ENCODE results near the gene ZNF821. TPM values are rescaled to one million over a fixed set of nuclear protein-coding genes. Genes with fewer than 3 reads are reported as not detected.

Gene ZNF821
- polyA plus RNA-seq, 1 donor (not counting 4 experiments of a cell fraction or from before 2014, with no cell fraction given): 2.9 TPM

DNA sequence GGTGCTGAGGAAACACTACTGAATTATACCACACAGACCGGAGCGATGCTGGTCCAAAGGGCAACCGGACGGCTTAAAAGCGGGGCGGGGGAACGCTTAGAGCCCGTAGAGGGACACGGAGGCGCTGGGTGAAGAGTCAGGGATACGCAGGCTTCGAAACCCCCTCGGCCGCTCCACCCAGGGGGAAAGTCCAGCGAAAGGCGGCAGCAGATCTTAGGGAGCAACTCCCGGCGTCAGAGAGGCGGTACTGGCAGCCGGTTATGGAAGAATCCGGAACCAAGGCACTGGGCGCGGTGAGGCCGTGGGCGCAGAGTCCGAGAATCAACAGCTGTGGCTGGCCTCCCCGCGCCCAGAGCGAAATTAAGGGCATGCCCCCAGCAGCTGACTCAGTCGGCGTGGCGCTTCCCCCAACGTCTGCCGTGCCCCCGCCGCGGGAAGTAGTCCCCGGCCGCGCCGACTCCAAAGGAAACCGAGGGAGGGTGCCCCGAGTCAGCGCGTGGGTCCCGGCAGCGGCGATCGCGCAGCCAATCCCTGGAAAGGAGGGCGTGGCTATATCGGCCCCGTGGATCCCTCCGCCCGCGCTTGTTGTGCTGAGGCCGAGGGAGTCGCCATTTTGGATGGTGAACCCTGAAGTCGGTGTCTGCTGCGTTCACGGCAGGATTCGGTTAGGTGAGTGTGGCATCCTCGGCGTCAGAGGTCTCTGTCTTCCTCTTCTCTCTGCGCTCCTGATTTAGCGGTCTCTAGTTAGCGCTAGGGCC, 11.1 kb upstream of the ZNF821 start, which contains the start of gene IST1:
Gene IST1, plus strand, starts transcription at position 611 of the 758 bp plus-strand sequence. CDS start 20,110 bp downstream, outside the sequence.
- Histone ChIP-seq H3K9ac (ENCODE audit: control insufficient read depth, extremely low read depth, insufficient read depth, low read length) (peak within 1 kb of the TSS; percentile 98), H3K4me1 (ENCODE audit: control insufficient read depth, extremely low read depth, insufficient read depth, low read length) (peaks cover 3% of the 10 kb centered on the region), H3K79me2 (ENCODE audit: control insufficient read depth, insufficient read depth, low read length) (peaks cover 47% of the 10 kb centered on the region), H3K27me3 (ENCODE audit: control insufficient read depth, extremely low read depth, insufficient read depth, low read length) (no peaks in the 10 kb centered on the region), H3K27ac (ENCODE audit: control insufficient read depth, insufficient read depth, low read length) (peak within 1 kb of the TSS; percentile 92), H3K4me3 (ENCODE audit: control insufficient read depth in 2 of 3, extremely low read depth in 1 of 3, insufficient read depth in 2 of 3, low read depth in 1 of 3, low read length in 3 of 3) (peak within 1 kb of the TSS; percentile 91 to 100 (median 96)), H3K9me3 (ENCODE audit: control insufficient read depth, low read depth, low read length) (no peaks in the 10 kb centered on the region), H2AFZ (ENCODE audit: control insufficient read depth, low read length) (peak within 1 kb of the TSS; percentile 96), H3K4me2 (ENCODE audit: control insufficient read depth, extremely low read depth, insufficient read depth, low read depth, low read length) (peak within 1 kb of the TSS; percentile 92), H3K9me1 (ENCODE audit: control insufficient read depth, extremely low read depth, insufficient read depth, low read length) (no peaks in the 10 kb centered on the region), H4K20me1 (ENCODE audit: control insufficient read depth, extremely low read depth, insufficient read depth, low read length) (peaks cover 5% of the 10 kb centered on the region), H3K36me3 (ENCODE audit: control insufficient read depth in 2 of 2, extremely low read depth in 1 of 2, insufficient read depth in 2 of 2, low read length in 2 of 2) (no peaks in the 10 kb centered on the region)
- DNase-seq (ENCODE audit: low read depth, low spot score): peak; percentile 48
- TF ChIP-seq, protein P1, sequence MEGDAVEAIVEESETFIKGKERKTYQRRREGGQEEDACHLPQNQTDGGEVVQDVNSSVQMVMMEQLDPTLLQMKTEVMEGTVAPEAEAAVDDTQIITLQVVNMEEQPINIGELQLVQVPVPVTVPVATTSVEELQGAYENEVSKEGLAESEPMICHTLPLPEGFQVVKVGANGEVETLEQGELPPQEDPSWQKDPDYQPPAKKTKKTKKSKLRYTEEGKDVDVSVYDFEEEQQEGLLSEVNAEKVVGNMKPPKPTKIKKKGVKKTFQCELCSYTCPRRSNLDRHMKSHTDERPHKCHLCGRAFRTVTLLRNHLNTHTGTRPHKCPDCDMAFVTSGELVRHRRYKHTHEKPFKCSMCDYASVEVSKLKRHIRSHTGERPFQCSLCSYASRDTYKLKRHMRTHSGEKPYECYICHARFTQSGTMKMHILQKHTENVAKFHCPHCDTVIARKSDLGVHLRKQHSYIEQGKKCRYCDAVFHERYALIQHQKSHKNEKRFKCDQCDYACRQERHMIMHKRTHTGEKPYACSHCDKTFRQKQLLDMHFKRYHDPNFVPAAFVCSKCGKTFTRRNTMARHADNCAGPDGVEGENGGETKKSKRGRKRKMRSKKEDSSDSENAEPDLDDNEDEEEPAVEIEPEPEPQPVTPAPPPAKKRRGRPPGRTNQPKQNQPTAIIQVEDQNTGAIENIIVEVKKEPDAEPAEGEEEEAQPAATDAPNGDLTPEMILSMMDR (optimal IDR thresholded peaks at IDR 0.05 in 1 of 3, IDR thresholded peaks at IDR 0.05 in 1 of 3, conservative IDR thresholded peaks at IDR 0.05 in 1 of 3; ENCODE audit: extremely low read depth in 1 of 3, insufficient read depth in 2 of 3, low read length in 3 of 3): no peak
- TF ChIP-seq EZH2 (IDR thresholded peaks at IDR 0.05; ENCODE audit: low read length): no peak
- dilution Hi-C loops (cut with MboI; ENCODE audit: extremely low pct_ligation_motif_present, low sequenced_read_pairs): no loop called here
- FAIRE-seq: no peak

DNA sequence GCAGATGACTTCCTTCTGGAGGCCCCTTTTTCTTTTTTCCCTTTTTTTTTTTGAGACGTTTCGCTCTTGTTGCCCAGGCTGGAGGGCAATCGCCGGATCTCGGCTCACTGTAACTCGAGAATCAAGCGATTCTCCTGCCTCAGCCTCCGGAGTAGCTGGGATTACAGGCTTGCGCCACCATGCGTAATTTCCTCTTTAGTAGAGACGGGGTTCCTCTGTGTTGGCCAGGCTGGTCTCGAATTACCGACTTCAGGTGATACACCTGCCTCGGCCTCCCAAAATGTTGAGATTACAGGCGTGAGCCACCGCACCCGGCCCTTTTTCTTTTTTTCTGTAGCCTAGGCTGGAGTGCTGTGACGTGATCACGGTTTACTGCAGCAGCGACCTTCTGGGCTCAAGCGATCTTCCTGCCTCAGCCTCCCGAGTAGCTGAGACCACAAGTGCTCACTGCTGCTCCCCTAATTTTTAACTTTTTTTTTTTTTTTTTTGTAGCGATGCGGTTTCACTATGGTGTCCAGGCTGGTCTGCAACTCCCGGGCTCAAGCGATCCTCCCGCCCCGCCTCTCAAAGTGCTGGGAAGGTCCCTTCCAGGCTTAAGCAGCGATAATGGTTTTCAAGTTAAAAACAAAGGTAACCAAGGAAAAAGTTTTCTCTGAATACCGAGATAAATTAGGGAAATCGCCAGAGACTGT, 10.4 kb upstream of the ZNF821 start:
- Histone ChIP-seq H3K4me3 (ENCODE audit: control insufficient read depth in 2 of 3, extremely low read depth in 1 of 3, insufficient read depth in 2 of 3, low read depth in 1 of 3, low read length in 3 of 3) (peak overlapping the region; percentile 91 to 100 (median 96)), H2AFZ (ENCODE audit: control insufficient read depth, low read length) (peak overlapping the region; percentile 87), H3K27me3 (ENCODE audit: control insufficient read depth, extremely low read depth, insufficient read depth, low read length) (no peaks in the 10 kb centered on the region), H3K4me2 (ENCODE audit: control insufficient read depth, extremely low read depth, insufficient read depth, low read depth, low read length) (peak overlapping the region; percentile 92), H3K79me2 (ENCODE audit: control insufficient read depth, insufficient read depth, low read length) (peaks cover 41% of the 10 kb centered on the region), H3K36me3 (ENCODE audit: control insufficient read depth in 2 of 2, extremely low read depth in 1 of 2, insufficient read depth in 2 of 2, low read length in 2 of 2) (no peaks in the 10 kb centered on the region), H3K9me1 (ENCODE audit: control insufficient read depth, extremely low read depth, insufficient read depth, low read length) (no peaks in the 10 kb centered on the region), H3K9ac (ENCODE audit: control insufficient read depth, extremely low read depth, insufficient read depth, low read length) (peak overlapping the region; percentile 98), H4K20me1 (ENCODE audit: control insufficient read depth, extremely low read depth, insufficient read depth, low read length) (peaks cover 5% of the 10 kb centered on the region), H3K27ac (ENCODE audit: control insufficient read depth, insufficient read depth, low read length) (peak overlapping the region; percentile 92), H3K4me1 (ENCODE audit: control insufficient read depth, extremely low read depth, insufficient read depth, low read length) (peaks cover 3% of the 10 kb centered on the region), H3K9me3 (ENCODE audit: control insufficient read depth, low read depth, low read length) (no peaks in the 10 kb centered on the region)
- DNase-seq (ENCODE audit: low read depth, low spot score) (no peak), FAIRE-seq (no peak)
- TF ChIP-seq, protein P1 (optimal IDR thresholded peaks at IDR 0.05 in 1 of 3, IDR thresholded peaks at IDR 0.05 in 1 of 3, conservative IDR thresholded peaks at IDR 0.05 in 1 of 3; ENCODE audit: extremely low read depth in 1 of 3, insufficient read depth in 2 of 3, low read length in 3 of 3): peak in 2 of 3 experiments; percentile 15 to 40
- no peak for TF ChIP-seq EZH2 (IDR thresholded peaks at IDR 0.05; ENCODE audit: low read length)
- dilution Hi-C loops (cut with MboI; ENCODE audit: extremely low pct_ligation_motif_present, low sequenced_read_pairs): no loop called here
